Loucy (cell line): ENCODE measurements around the gene RAB4A.

Experiments used
- H2AFZ ChIP-seq: fragments of 200-600 bp; sonication (generic); 2 replicates; pipeline ENCODE4 v1.6.0; 2016; ENCODE audit warnings: antibody characterized with exemption, mild to moderate bottlenecking, low read length, moderate library complexity
- H3F3A ChIP-seq: fragments of 200-600 bp; 2 replicates; pipeline ENCODE4 v1.6.0; 2016; ENCODE audit warnings: antibody characterized with exemption, low read depth, mild to moderate bottlenecking
- H3K27me3 ChIP-seq: fragments of 200-600 bp; sonication (generic); 2 replicates; pipeline ENCODE4 v1.6.1; 2014; ENCODE audit warnings: low read length, mild to moderate bottlenecking; ENCODE audit not compliant: insufficient read depth, poor library complexity, severe bottlenecking
- H3K36me3 ChIP-seq: fragments of 200-600 bp; sonication (generic); 2 replicates; pipeline ENCODE4 v1.6.1; 2016; ENCODE audit warnings: low read length; ENCODE audit not compliant: insufficient read depth
- H3K4me1 ChIP-seq: fragments of 200-600 bp; sonication (generic); 2 replicates; pipeline ENCODE4 v1.5.1; 2014; ENCODE audit warnings: low read length, mild to moderate bottlenecking; ENCODE audit not compliant: insufficient read depth, poor library complexity, severe bottlenecking
- H3K4me2 ChIP-seq: fragments of 200-600 bp; sonication (generic); 2 replicates; pipeline ENCODE4 v1.6.0; 2014; ENCODE audit warnings: antibody characterized with exemption, low read length, low read depth, mild to moderate bottlenecking; ENCODE audit not compliant: poor library complexity, severe bottlenecking
- H3K4me3 ChIP-seq: fragments of 200-600 bp; sonication (generic); 2 replicates; pipeline ENCODE4 v1.5.1; 2014; ENCODE audit warnings: low read length, mild to moderate bottlenecking, mixed read lengths; ENCODE audit not compliant: poor library complexity, severe bottlenecking
- H3K79me2 ChIP-seq: fragments of 200-600 bp; sonication (generic); 2 replicates; pipeline ENCODE4 v1.6.1; 2014; ENCODE audit warnings: low read length; ENCODE audit not compliant: insufficient read depth
- H3K9ac ChIP-seq: fragments of 200-600 bp; sonication (generic); 2 replicates; pipeline ENCODE4 v1.6.0; 2014; ENCODE audit warnings: mild to moderate bottlenecking, low read depth, low read length, moderate library complexity; ENCODE audit not compliant: poor library complexity, severe bottlenecking
- H3K9me2 ChIP-seq: fragments of 200-600 bp; sonication (generic); replicated peaks from 2 replicates; pipeline ENCODE4 v1.6.1; 2016; ENCODE audit warnings: low read depth, low read length, mixed read lengths
- H3K9me3 ChIP-seq: fragments of 200-600 bp; sonication (generic); 2 replicates; pipeline ENCODE4 v1.6.1; 2014; ENCODE audit warnings: mild to moderate bottlenecking, antibody characterized with exemption, low read length, low read depth; ENCODE audit not compliant: insufficient read depth
- H4K20me1 ChIP-seq: fragments of 200-600 bp; sonication (generic); 2 replicates; pipeline ENCODE4 v1.6.0; 2014; ENCODE audit warnings: antibody characterized with exemption, low read length, mild to moderate bottlenecking; ENCODE audit not compliant: insufficient read depth, poor library complexity, severe bottlenecking
- CTCF ChIP-seq: fragments of 200-600 bp; sonication (generic); conservative IDR thresholded peaks from 2 replicates; pipeline ENCODE4 v1.5.1; 2014; ENCODE audit warnings: mild to moderate bottlenecking, antibody characterized with exemption, low read length
- EZH2phosphoT487 ChIP-seq: fragments of 200-600 bp; IDR thresholded peaks from 2 replicates; pipeline ENCODE4 v1.6.1; 2018; ENCODE audit warnings: antibody characterized with exemption, mild to moderate bottlenecking, moderate library complexity, borderline replicate concordance

RAB4A gene

GRCh38 chr1:229258031-229258756 lies 12.7 kb upstream of the RAB4A start:
- no peaks in the 10 kb centered on the region for H4K20me1 ChIP-seq
- H3K9ac ChIP-seq: peak overlapping the region; percentile 47
- no peaks in the 10 kb centered on the region for H3K36me3 ChIP-seq
- peak overlapping the region; percentile 80 for H2AFZ ChIP-seq
- no peaks in the 10 kb centered on the region for H3K9me3 ChIP-seq
- no peaks in the 10 kb centered on the region for H3K9me2 ChIP-seq
- no peaks in the 10 kb centered on the region for H3F3A ChIP-seq
- H3K4me3 ChIP-seq: peak overlapping the region; percentile 64
- H3K4me2 ChIP-seq: peak overlapping the region; percentile 71
- H3K79me2 ChIP-seq: no peaks in the 10 kb centered on the region
- peaks cover 15% of the 10 kb centered on the region for H3K4me1 ChIP-seq
- TF ChIP-seq CTCF (peak; percentile 91), EZH2phosphoT487 (no peak)
- no peaks in the 10 kb centered on the region for H3K27me3 ChIP-seq

- Histone ChIP-seq H3K9ac (peak overlapping the region; percentile 47), H3K4me2 (peak overlapping the region; percentile 71), H3K4me3 (peak overlapping the region; percentile 64), H2AFZ (peak overlapping the region; percentile 80), H3K79me2 (no peaks in the 10 kb centered on the region), H3K9me2 (no peaks in the 10 kb centered on the region), H4K20me1 (no peaks in the 10 kb centered on the region), H3K9me3 (no peaks in the 10 kb centered on the region), H3K4me1 (peaks cover 10% of the 10 kb centered on the region), H3K36me3 (no peaks in the 10 kb centered on the region), H3F3A (no peaks in the 10 kb centered on the region), H3K27me3 (no peaks in the 10 kb centered on the region)
- no peak for TF ChIP-seq EZH2phosphoT487
Measured at GRCh38 chr1:229258757-229259060, 12.2 kb upstream of the RAB4A start.

DNA sequence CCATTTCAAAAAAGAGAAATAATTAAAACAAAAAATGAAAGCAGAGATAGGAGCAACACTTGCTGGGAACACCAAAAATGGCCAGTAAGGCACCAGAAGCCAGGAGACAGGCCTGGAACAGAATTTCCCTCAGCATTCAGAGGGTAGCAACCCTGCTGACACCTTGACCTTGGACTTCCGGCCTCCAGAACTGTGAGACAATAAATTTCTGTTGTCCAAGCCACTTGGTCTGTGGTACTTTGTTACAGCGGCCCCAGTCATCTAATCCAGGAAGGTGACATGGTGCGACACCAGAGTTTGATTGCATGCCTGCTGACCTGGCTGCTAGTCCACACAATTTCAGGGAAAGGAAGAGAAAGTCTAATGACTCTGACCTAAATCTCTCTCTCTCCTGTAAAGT lies 10.6 kb upstream of the RAB4A start:
- H3K9me3 ChIP-seq: no peaks in the 10 kb centered on the region
- H3K4me1 ChIP-seq: peaks cover 10% of the 10 kb centered on the region
- no peak overlapping the region for H2AFZ ChIP-seq
- H3F3A ChIP-seq: no peaks in the 10 kb centered on the region
- H3K4me3 ChIP-seq: no peak overlapping the region
- H3K79me2 ChIP-seq: no peaks in the 10 kb centered on the region
- H3K27me3 ChIP-seq: no peaks in the 10 kb centered on the region
- H3K9ac ChIP-seq: no peak overlapping the region
- H3K36me3 ChIP-seq: no peaks in the 10 kb centered on the region
- no peaks in the 10 kb centered on the region for H4K20me1 ChIP-seq
- H3K4me2 ChIP-seq: no peak overlapping the region
- no peaks in the 10 kb centered on the region for H3K9me2 ChIP-seq
- TF ChIP-seq EZH2phosphoT487 (no peak), CTCF (no peak)

DNA sequence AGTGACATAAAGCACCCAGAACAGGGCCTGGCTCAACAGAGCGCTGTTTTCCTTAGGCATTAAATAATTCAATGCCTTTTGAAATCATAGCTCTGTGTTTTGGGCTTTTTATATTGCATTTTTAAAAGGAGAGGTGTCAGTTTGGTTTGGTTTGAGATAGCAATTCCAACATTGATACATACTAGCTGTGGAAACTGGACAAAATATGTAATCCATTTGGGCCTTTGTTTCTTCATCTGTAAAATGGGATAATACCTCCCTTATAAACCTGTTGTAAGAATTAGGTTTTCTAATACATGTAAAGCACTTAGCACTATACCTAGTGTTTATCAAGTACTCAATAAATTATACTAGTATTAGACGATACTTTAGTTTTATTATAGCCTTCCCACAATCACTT lies 8.7 kb upstream of the RAB4A start:
- no peaks in the 10 kb centered on the region for H3K27me3 ChIP-seq
- H4K20me1 ChIP-seq: no peaks in the 10 kb centered on the region
- H3K9me2 ChIP-seq: no peaks in the 10 kb centered on the region
- H3K9me3 ChIP-seq: no peaks in the 10 kb centered on the region
- H3K4me1 ChIP-seq: peaks cover 10% of the 10 kb centered on the region
- TF ChIP-seq EZH2phosphoT487 (no peak), CTCF (no peak)
- H3K9ac ChIP-seq: no peak overlapping the region
- no peak overlapping the region for H3K4me2 ChIP-seq
- no peaks in the 10 kb centered on the region for H3K36me3 ChIP-seq
- H3K79me2 ChIP-seq: no peaks in the 10 kb centered on the region
- no peak overlapping the region for H2AFZ ChIP-seq
- no peaks in the 10 kb centered on the region for H3F3A ChIP-seq
- H3K4me3 ChIP-seq: no peak overlapping the region
